HL-60 (cell line): ENCODE results near the gene ROR1.

Experiments
- CTCF ChIP-seq: IDR thresholded peaks from one replicate; pipeline ENCODE4 v1.5.1; 2011; ENCODE audit warnings: low read length, control low read depth, inconsistent platforms; ENCODE audit not compliant: insufficient read depth
- GABPA ChIP-seq: IDR thresholded peaks from 2 replicates; pipeline ENCODE4 v1.6.1; 2012; ENCODE audit warnings: low read depth
- POLR2AphosphoS5 ChIP-seq: IDR thresholded peaks from 2 replicates; pipeline ENCODE4 v1.6.1; 2012; ENCODE audit warnings: low read depth

GRCh38 chr1:63777286-63777685 lies 3.5 kb downstream of the ROR1 start:
- no peak for TF ChIP-seq POLR2AphosphoS5
- no peak for TF ChIP-seq CTCF
- no peak for TF ChIP-seq GABPA
